Kidney tubule cell (primary cell): ENCODE results near the gene TNNI2.

Experiments
- DNase-seq: peaks from one replicate; pipeline ENCODE4 v3.0.0-alpha.2; 2018; ENCODE audit warnings: low spot score

TNNI2 gene

GRCh38 chr11:1821562-1821961, 17.2 kb upstream of the TNNI2 start:
- DNase-seq: no peak

GRCh38 chr11:1822648-1823375, 16.0 kb upstream of the TNNI2 start:
- no peak for DNase-seq

- no peak for DNase-seq
Observed at GRCh38 chr11:1823376-1824220, 15.2 kb upstream of the TNNI2 start.

- DNase-seq: no peak
Observed at GRCh38 chr11:1824221-1825038, 14.4 kb upstream of the TNNI2 start.

- no peak for DNase-seq
Observed at GRCh38 chr11:1825039-1825740, 13.6 kb upstream of the TNNI2 start.

- no peak for DNase-seq
Observed at GRCh38 chr11:1825785-1826451, 12.9 kb upstream of the TNNI2 start.

- DNase-seq: peak; percentile 16
Observed at GRCh38 chr11:1826552-1827094, 12.2 kb upstream of the TNNI2 start.

GRCh38 chr11:1827095-1827813, 11.5 kb upstream of the TNNI2 start:
- peak; percentile 85 for DNase-seq

GRCh38 chr11:1827931-1828330, 10.8 kb upstream of the TNNI2 start:
- no peak for DNase-seq

GRCh38 chr11:1828542-1828941, 10.2 kb upstream of the TNNI2 start:
- no peak for DNase-seq

GRCh38 chr11:1829039-1829820, 9.6 kb upstream of the TNNI2 start:
- DNase-seq: peak; percentile 83

- no peak for DNase-seq
Observed at GRCh38 chr11:1830004-1830321, 8.8 kb upstream of the TNNI2 start.

- DNase-seq: peak; percentile 49
Observed at GRCh38 chr11:1830322-1831223, 8.2 kb upstream of the TNNI2 start.

- DNase-seq: no peak
Observed at GRCh38 chr11:1831338-1832210, 7.2 kb upstream of the TNNI2 start.

- peak; percentile 25 for DNase-seq
Observed at GRCh38 chr11:1832211-1832919, 6.4 kb upstream of the TNNI2 start.

- no peak for DNase-seq
Observed at GRCh38 chr11:1832920-1833295, 5.9 kb upstream of the TNNI2 start.

- peak; percentile 85 for DNase-seq
Observed at GRCh38 chr11:1834062-1834610, 4.6 kb upstream of the TNNI2 start.
